Stimulated activated CD8-positive, alpha-beta memory T cell treated with anti-CD3 and anti-CD28 coated beads, Interleukin-15, amount 100 ng/mL, for 24 hours (primary cell): ENCODE measurements around the gene KAZN.

Experiments
- DNase-seq: peaks from one replicate; pipeline ENCODE4 v3.0.0-alpha.2; 2020; ENCODE audit warnings: low read depth

KAZN gene

DNA sequence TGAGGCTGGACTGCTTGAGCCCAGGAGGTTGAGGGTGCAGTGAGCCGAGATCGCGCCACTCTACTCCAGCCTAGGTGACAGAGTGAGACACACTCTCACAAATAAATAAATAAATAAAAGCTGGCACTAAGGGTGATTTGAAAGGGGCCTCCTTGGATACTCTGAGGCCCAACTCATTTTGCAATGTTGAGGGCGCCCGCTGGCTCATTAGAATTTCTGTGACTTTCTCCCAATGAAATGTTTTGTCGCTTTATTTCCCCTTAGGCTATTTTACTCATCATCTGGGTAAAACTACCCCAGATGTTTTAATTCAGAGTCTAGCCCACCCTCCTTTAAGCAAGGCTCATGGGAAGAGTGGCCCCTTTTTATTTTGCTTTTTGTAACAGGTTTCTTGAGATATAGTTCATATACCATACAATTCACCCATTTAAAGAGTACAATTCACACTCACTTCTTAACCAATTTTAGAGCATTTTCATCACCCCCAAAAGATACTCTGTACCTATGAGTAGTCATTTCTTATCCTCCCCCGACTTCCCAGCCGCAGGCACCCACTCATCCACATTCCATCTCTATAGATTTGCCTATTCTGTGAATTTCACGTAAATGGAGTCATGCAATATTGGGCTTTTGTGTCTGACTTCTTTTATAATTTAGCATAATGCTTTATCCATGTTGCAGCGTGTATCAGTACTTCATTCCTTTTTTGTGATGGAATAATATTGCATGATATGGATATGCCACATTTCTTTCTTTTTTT is 259.1 kb downstream of the KAZN start:
- no peak for DNase-seq

DNA sequence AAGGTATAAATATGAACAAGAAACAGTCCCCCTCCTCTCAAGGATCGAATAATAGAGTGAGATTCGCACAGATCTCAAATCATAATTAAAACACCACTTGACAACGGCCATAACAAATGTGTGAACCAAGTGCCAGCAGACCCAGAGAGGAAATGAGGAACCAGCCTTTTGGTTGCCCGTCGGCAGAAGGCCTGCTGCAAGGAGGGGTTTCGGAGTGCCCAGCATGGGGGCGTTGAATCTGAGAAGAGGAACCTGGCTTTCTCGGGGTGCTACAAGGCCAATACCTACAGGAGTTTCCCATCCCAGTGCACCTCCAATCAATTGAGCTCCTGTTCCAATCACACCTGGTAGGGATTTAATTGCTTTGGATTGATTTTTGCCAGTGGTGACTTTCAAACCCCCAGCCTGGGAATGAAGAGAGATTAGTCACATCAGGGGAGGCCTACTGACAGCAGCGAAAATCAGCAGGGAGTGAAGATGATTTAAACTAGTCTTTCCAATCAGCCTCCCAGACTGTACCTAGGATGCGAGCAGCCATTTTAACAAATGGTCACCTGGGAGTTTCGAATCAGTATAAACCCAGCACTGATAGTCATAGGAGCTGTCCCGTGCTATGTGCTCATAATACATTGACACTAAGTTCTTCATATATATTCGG is 263.8 kb downstream of the KAZN start:
- DNase-seq, result no peak

DNA sequence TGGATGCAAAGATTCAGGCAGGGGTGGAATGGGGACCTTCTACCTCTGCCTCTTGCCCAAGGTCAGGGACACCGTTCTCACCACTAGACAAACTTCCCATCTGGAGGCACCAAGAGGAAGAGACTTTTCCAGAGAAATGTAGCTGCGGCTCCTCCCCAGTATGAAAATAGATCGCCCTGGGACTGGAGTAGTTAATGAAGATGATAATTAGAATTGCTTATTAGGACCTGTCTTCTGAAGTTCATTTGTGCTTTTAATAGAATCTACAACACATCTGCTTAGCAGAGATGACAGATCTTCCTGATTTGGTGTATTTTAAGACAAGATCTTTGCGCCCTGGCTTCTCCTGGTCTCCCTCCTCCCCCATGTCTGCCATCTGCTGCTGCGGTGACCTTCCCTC is 266.6 kb downstream of the KAZN start:
- no peak for DNase-seq

DNA sequence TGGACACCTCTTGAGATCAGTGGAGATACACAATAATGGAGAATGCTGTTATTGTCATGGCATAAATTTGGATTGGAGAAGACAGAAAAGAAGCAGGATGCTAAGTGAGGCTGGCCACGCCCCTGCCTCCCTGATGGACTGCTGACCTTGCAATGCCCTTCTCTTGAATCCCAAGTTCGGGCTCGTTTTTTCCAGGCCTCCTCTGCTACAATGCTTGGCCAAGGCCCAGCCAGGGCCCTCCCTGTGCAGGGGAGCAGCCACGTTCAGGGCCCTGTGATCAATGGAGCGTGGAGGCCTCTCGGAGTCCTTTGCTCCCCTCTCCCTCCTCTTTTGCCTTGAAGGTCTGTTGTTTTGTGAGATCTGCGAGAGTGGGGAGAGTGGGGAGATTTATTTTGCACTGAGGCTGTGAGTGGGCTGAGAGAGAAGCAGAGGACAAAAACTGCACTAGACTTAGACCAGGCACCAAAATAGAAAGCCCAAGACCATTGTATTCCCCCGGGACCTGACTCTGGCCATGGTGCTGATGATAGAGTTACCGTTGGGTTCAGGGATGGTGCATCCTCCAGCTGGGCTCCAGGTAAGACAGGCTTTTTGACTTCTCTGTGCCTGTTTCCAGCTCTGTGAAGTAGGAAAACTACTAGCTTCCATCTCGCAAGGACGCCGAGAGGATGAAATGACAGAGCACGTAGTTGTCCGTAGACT is 268.6 kb downstream of the KAZN start:
- DNase-seq, result no peak

DNA sequence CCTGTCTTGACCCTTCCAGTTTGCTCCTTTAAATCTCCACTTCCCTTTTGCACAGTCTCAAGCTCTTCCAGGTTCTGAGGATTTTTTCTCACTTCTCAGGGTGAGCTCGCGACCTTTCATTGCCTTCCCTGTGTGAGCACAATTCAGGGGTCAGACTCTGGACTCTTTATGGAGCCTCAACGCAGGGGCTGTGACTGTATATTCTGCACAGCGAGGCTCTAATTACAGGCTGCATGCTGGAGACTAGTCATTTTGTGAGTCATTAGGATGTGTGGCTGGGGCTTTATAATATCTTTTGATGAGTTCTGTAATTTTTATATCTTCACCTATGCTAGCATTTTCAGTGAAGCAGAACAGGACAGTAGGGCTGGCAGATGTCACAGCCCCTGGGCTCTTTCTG is 270.7 kb downstream of the KAZN start:
- DNase-seq, result no peak

DNA sequence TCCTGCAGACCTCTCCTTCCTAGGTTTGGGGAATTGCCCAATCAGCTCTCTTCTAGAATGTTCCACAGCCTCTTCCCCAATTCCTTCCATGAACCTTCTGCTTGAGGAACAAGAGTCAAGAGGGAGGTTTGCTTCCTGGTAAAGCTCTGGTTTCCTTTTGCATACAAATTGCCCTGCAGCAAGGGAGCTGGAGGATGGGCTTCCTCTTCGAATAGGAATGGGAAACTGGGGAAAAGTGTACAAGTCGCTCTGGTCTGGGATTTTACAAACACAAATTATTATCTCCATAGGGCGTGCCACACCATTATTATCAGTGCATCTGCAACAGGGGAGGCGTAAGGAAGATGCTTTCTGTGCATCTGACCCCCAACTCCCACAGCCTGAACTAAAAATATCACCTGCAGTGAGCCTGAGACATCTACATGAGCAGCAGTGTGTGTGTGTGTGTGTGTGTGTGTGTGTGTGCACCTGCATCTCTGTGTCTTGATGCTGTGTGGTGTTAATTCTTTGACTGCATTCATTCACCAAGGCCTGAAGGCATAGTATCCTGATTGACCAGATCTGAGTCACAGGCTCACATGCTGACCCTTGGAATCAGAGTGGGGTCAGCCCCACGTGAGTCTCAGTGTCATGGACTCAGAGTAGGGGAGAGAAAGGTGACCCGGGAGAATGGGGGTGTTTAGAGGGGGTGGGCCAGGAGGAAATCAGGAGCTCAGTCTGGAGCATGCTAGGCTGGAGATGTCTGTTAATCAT is 272.9 kb downstream of the KAZN start:
- no peak for DNase-seq

DNA sequence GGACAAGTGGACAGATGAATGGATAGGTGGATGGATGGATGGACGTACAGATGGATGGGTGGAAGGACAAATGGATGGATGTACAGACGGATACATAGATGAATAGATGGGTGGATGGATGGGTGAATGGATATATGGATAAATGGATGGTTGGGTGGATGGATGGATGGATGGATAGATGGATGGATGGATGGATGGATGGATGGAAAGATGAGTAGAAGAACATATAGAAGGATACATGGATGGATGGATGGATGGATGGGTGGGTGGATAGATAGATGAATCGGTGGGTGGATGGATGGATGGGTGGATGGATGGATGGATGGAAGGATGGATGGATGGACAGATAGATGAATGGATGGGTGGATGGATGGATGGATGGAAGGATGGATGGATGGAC is 274.3 kb downstream of the KAZN start:
- no peak for DNase-seq

DNA sequence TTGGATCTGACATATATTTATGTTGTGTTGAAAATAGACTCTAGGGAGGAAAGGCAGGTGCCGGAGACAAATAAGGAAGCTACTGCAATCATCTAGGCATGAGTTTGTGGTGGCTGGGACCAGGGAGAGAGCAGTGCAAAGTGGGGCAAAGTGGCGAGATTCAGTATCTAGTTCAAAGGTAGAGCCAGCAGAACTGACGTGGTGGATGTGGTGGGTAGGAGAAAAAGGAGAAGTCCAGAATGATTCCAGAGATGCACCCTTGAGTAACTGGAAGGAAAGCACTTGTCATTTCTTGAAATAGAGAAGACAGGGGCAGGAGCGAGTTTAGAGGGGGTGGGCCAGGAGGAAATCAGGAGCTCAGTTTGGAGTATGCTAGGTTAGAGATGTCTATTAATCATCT is 275.2 kb downstream of the KAZN start:
- DNase-seq, result no peak

DNA sequence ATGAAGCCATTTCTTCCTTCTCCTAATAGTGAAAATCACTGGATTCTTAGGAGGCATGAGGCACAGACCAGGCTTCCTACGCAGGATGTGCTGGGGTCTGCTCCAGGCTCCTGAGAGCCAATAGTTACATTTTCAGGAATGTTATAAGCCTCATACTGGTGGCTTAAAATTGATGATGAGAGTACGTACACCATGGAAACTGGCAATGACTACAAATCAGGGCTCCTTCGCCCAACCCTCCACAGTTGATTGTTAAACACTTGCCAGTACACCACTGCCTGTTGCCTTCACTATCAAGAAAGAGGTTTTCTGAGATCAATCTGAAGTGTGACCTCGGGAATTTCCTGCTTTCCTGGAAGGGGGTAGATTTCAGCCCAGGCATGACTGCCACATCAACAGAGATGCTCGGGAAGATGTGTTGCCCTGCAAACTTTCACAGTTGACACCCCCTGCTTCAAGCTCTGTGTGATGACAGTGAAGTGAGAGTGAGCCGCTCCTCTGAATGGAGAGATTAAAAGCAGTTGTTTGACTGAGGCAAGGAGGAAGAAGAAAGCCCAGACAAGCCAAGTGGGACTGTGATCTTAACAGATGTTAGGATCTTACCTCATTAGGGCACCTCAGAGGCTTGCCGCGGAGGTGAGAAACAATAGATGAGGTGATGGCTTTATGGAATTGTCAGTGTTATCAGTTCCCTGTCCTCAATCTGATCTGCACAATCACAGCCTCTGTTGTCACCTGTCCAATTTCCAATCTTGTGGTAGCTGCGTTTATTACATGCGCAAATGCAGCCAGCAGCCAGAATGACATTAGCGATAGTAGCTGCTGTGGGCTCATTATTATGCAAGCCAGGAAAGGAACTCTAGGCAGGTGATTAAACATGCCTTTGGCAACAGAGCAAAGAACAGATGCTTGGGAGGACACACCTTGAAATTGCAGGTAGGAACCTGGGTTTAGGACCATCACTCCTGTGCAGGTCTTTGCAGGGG is 277.3 kb downstream of the KAZN start:
- DNase-seq, result no peak

DNA sequence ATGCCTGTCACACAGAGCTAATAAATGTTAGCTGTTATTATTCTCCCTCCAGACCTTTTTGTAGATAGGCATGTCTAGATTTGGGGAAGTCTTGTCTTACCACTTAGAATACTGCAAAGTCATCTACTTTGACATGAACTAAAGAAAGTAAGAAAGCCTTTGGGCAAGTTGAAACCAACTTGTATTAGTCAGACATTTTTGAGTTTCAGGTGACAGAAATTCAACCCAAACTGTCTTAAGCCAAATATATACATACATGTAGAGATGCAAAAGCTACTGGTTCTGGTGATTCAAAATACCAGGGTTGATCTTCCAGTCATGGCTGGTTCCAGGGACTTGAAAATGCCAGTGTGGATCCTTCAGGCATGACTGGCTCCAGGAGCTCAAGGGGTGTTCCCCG is 278.3 kb downstream of the KAZN start:
- no peak for DNase-seq

DNA sequence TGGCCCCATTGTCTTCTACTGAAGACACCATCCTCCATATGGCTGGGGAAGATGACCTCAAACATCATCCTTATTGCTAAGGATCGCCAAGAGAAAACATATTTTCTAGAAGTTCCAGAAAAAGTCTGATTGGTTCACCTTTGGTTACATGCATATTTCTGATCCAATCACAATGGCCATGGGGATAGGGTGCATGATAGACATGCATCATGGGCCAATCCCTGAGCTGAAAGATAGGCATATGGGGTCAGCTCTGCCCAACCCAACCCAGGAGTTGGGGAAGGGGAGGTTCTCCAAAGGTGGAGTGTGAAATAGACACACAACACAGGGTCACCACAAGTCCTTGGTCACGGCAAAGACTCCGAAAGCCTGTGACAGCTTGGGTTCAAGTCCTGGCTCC is 278.7 kb downstream of the KAZN start:
- no peak for DNase-seq

DNA sequence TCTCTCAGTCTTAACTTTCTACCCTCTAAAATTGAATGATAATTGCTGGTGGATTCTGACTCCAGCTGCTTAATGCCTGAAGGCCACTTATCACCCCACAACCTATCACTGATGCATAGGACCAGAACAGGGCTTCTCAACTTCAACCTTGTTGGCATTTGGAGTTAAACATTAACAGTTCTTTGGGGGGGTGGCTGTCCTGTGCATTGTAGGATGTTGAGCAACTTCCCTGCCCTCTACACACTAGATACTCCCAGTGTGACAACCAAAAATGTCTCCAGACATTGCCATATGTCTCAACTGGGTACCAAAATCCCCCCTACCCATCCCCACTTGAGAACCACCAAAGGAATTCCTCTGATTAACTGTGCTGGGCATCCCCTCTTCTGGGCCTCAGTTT is 279.6 kb downstream of the KAZN start:
- no peak for DNase-seq

DNA sequence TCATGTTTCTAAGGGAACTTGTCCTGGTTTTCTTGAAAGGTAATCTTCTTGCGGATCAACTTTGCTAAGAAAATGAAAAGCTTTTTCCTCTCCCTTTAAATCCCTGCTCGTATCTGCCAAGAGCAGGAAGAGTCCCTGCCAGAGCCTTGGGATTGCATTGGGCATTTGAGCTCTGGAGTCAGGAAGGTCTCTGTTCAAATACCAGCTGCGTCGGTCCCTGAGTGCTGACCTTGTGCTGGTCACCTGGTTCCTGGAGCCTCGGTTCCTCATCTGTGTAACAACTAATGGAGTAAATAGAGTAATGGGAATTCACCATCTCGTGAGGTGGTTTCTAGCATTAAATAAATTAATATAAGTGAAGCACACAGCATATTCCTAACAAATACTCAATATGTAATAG is 280.5 kb downstream of the KAZN start:
- no peak for DNase-seq

DNA sequence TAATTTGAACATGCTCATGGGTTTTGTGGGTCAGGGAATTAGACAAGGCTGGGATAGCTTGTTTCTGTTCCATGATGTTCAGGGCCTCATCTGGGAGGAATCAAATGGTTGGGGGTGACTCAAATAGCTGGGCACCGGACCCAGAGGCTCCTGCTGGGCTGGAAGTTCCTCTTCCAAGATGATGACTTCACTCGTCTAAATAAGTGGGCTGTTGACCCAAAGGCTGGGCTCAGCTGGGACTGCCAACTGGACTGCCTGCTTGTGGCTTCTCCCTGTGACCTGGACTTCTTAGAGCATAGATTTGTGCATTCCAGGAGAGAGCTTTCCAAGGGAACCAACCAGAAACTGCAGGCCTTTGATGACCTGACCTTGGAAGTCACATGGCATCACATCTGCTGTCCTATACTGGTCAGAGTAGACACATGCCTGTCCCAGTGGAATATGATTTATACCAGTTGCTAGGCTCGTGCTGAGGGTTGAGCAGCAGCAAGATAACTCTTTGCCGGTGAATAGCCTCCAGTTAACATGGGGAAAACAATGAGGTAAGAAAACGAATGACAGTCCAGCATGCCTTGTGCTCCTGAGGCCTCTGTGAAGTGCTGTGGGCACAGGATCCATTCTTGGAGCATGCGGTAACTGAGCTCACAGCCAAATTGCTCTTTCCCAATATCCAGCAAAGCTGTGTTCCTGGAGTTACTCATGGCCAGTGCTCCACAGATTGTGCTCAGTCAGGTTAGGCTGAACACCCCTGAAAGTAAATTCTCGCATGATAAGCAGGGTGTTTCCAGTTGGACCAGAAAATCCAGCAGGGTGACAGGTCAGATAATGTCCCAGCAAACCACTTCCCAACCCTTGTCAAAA is 282.2 kb downstream of the KAZN start:
- no peak for DNase-seq

DNA sequence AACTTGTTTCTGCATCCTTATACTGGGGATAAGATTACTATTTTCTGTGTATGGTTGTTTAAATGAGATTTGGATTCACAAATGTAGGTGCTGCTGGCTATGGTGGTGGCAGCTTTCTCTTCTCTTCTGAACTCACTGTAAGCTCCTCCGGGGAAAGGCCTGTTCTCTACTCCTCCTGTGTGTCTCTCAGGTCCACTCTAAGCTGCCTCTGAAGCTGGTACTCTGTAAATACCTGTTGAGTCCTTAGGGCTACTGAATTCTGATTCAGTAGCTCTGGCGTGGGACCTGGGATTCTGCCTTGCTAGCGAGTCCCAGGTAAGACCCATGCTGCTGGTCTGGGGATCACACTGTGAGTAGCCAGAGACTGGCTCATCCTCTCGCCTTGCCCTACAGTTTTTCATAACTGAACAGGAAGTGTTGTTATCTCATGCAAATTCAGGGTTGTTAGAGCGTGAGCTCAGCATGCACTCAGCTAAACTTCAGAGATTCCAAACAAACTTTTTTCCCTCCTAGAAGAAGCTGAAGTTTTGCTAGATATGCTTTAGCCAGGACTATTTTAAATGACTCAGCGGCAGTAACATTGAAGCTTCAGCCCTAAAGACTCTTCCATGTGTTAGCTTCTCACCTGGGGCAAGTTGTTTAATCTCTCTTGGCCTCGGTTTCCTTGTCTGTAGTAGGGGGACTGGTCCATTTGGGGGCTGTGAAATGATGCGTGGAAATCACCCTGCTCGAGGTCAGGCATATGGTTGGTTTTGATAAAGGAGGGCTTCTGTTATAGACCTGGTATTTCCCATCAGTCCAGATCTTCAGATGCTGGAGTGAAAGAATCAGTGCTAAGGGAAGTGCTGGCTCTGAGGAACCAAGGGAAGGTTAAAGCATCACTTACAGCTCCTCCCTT is 283.5 kb downstream of the KAZN start:
- DNase-seq, result no peak

DNA sequence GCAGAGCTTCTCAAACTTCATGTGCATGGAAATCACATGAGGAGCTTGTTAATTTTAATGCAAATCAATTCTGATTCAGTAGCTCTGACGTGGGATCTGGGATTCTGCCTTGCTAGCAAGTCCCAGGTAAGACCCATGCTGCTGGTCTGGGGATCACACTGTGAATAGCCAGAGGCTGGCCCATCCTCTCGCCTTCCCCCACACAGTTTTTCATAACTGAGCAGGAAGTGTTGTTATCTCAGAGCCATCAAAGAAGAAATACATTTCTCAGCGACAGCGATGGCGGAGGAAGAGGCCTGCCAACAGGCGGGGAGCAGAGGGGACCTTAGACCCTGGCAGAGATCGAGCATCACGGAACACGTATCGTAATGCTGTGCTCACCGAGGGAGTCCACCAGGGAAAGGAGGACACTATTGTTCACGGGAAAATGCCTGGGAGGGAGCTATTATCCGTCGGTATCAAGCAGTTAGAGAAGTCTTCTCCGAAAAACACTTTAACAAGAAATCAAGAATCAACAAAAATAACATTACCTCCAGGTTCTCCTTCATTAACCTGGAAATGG is 286.2 kb downstream of the KAZN start:
- no peak for DNase-seq

DNA sequence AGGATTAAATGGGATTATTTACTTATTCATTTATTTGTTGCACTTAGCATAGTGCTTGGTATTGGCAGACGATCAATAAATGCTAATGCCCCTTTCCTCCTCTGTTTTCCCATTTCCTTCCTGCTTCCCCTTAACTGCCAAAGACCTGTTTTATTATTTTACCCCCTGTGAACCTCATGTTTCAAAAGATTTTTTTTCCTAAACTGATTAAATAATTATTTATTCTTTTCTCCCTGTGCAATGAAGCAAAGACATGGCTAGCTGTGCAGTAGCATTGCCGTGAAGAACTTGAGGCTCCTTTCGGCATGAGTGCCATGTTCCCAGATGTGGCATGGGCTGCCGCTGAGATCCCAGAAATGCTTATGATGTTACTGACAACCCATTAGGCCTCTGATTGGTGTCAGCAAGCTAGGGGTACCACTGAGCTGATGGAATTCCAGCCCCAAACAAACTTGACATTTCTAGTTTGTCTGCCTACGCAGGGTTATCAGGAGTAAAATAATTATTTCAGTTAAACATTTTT is 288.6 kb downstream of the KAZN start:
- DNase-seq, result no peak

DNA sequence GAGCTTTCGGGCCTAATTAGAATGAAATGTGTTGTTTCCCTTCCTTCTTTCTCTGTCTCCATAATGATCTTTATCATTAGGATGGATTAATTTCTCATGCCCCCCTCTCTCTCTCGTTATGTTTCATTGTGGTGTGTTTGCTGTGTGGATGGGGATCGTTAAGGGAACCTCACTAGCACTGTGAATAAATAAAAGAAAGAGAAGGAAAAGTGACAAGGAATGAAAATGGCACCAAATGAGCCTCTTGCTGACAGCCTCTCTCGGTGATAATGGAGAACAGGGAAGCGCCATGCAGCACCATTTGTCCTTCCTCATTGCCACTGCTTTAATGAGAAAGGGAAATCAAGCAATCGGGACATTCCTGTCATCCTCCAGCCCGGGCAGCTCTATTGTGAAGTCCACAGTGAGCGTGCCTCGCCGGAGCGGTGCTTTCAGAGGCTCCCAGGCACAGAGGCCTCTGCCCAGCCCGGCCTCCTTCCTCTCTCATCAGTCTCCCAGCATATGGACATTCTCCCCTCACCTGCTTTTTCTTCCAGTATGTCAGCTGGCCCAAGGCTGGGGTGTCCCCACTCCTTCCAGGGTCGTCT is 289.4 kb downstream of the KAZN start:
- no peak for DNase-seq
